GM21619 (cell line): ENCODE measurements around the gene SELENOI.
"Not testable (repeated sequence)": the region's sequence is repeated elsewhere in the genome, so short reads cannot be mapped to it uniquely, and the experiment has no call there.

ENCODE experiments used
- ATAC-seq: cut with Tn5 transposase; IDR thresholded peaks from one replicate; pipeline ENCODE4 v1.9.1; 2021; ENCODE audit not compliant: unreplicated experiment

The SELENOI gene

GRCh38 chr2:26326514-26326913 lies 19.4 kb upstream of the SELENOI start:
- no peak for ATAC-seq

- no peak for ATAC-seq
These were observed 18.4 kb upstream of the SELENOI start for GRCh38 chr2:26327291-26328272.

GRCh38 chr2:26329083-26329482 lies 16.9 kb upstream of the SELENOI start:
- not testable (repeated sequence) for ATAC-seq

- ATAC-seq = peak; percentile 73
These were observed 15.8 kb upstream of the SELENOI start for GRCh38 chr2:26330114-26330549.

- no peak for ATAC-seq
These were observed 15.3 kb upstream of the SELENOI start for GRCh38 chr2:26330604-26331003.

- not testable (repeated sequence) for ATAC-seq
These were observed 14.6 kb upstream of the SELENOI start for GRCh38 chr2:26331321-26331720.

GRCh38 chr2:26333293-26333692 lies 12.7 kb upstream of the SELENOI start:
- ATAC-seq = no peak

- ATAC-seq = no peak
These were observed 10.7 kb upstream of the SELENOI start for GRCh38 chr2:26335231-26335630.

GRCh38 chr2:26336719-26337118 lies 9.2 kb upstream of the SELENOI start:
- ATAC-seq = no peak

GRCh38 chr2:26337298-26337697 lies 8.6 kb upstream of the SELENOI start:
- ATAC-seq = no peak

- no peak for ATAC-seq
These were observed 5.1 kb upstream of the SELENOI start for GRCh38 chr2:26340831-26341230.

GRCh38 chr2:26344581-26345282 lies 1.2 kb upstream of the SELENOI start:
- no peak for ATAC-seq

GRCh38 chr2:26345283-26345544 lies 729 bp upstream of the SELENOI start:
- ATAC-seq = no peak

- peak; percentile 14 for ATAC-seq
These were observed 611 bp downstream of the SELENOI start, which contains the start of gene ADGRF3 for GRCh38 chr2:26346454-26347053. Gene ADGRF3 (minus strand): TSS chr2:26346789. CDS start chr2:26346234, 555 bp downstream.

GRCh38 chr2:26347286-26347865 lies 1.4 kb downstream of the SELENOI start:
- no peak for ATAC-seq

GRCh38 chr2:26349690-26350089 lies 3.7 kb downstream of the SELENOI start:
- no peak for ATAC-seq

GRCh38 chr2:26351375-26352090 lies 5.6 kb downstream of the SELENOI start:
- no peak for ATAC-seq

- no peak for ATAC-seq
These were observed 6.9 kb downstream of the SELENOI start for GRCh38 chr2:26352892-26353291.

- ATAC-seq = not testable (repeated sequence)
These were observed 8.5 kb downstream of the SELENOI start for GRCh38 chr2:26354469-26354868.
